Heart right ventricle (tissue), 16 donors: ENCODE results near the gene TPSAB1. TPM values are rescaled to one million over a fixed set of nuclear protein-coding genes. Genes with fewer than 3 reads are reported as not detected.

Experiments
- ATAC-seq, 8 donors: fragments of 200-7000 bp; cut with Tn5 transposase; one replicate each; pipeline ENCODE4 v1.9.1; 2020; ENCODE audit warnings: mild to moderate bottlenecking in 8 of 8, moderate library complexity in 8 of 8, moderate number of reproducible peaks in 1 of 8
- DNase-seq, 2 donors: peaks; one replicate each; pipeline ENCODE4 v3.0.0-alpha.2; 2020
- H3K27ac ChIP-seq, 10 donors: fragments of 200-600 bp; sonication (generic) in 2 of 10; one replicate each; pipeline versions ENCODE4 v1.5.0 to v1.8.0; 2020 to 2022; ENCODE audit warnings: mild to moderate bottlenecking in 3 of 10
- H3K27me3 ChIP-seq, 7 donors: fragments of 200-600 bp; one replicate each; pipeline ENCODE4 v1.8.0; 2021 to 2022; ENCODE audit warnings: mild to moderate bottlenecking in 2 of 7
- H3K36me3 ChIP-seq, 9 donors: fragments of 200-600 bp; sonication (generic) in 1 of 9; one replicate each; pipeline versions ENCODE4 v1.5.0 to v1.8.0; 2020 to 2022; ENCODE audit warnings: mild to moderate bottlenecking in 2 of 9
- H3K4me1 ChIP-seq, 9 donors: fragments of 200-600 bp; sonication (generic) in 1 of 9; one replicate each; pipeline versions ENCODE4 v1.5.0 to v1.8.0; 2020 to 2022; ENCODE audit warnings: mild to moderate bottlenecking in 4 of 9
- H3K4me3 ChIP-seq, 10 donors: fragments of 200-600 bp; sonication (generic) in 2 of 10; one replicate each; pipeline versions ENCODE4 v1.5.0 to v1.8.0; 2020 to 2022; ENCODE audit warnings: mild to moderate bottlenecking in 7 of 10, moderate library complexity in 2 of 10
- H3K9me3 ChIP-seq, 11 donors: fragments of 200-600 bp in 10 of 11; sonication (generic) in 2 of 11; one replicate each; pipeline versions ENCODE4 v1.5.0 to v1.8.0; 2013 to 2022; ENCODE audit warnings: mild to moderate bottlenecking in 2 of 11, control low read depth in 1 of 11, moderate library complexity in 1 of 11
- WGBS, 2 donors: extraction: QIAGEN DNeasy Blood & Tissue Kit; methylation state at CpG; one replicate each; pipeline ENCODE4 v1.1.7; 2013; ENCODE audit warnings: inconsistent platforms in 1 of 2; 5-methylcytosine and 5-hydroxymethylcytosine counted together
- intact Hi-C, 10 donors: fragments of 100-400 bp; cut with DNase I; formaldehyde crosslinking; loops; one replicate each; pipeline versions ENCODE4 v1.11.1 to v1.14.2; 2022
- polyA plus RNA-seq, 2 donors: library from polyadenylated mRNA; stranded (reverse); fragments of 200-250 nt; gene quantifications; one replicate each; pipeline ENCODE4 v1.2.3, GENCODE V29; 2013
- total RNA-seq, 10 donors: library from RNA; stranded (reverse); fragmentation: NEBNext Ultra II Directional in 3 of 10; extraction: Animal tissue kit (Norgen Biotek cat#: 25700) in 3 of 10; gene quantifications; one replicate each; pipeline versions ENCODE4 v1.2.1 to v1.2.4, GENCODE V29; 2021 to 2023
- TF ChIP-seq, protein P1 (sequence below), 9 donors: fragments of 200-600 bp; sonication (generic) in 2 of 9; IDR thresholded peaks; one replicate each; pipeline versions ENCODE4 v1.5.0 to v1.8.0; 2021 to 2022; ENCODE audit warnings: antibody characterized with exemption in 9 of 9, mild to moderate bottlenecking in 5 of 9, moderate library complexity in 1 of 9
- donor health status: Arrhythmogenic right ventricular cardiomyopathy.
- donor health status: ischemic (EF 13 %, LVEDD 7.1; RV severe dilation, severe dysfunction).
- donor health status: healthy with polysubstance abuse.
- donor health status: DM: no; HTN: yes; CAD: no.
- donor health status: DM: no; HTN: no; CAD: no.
- donor health status: ischemic (EF 25% LVEDD 6.9; RV normal size, moderate dysfunction).
- donor health status: ischemic (EF 25% LVEDD 5.7; RV mildly dilated, moderate dysfunction).
- donor health status: healthy.
- donor health status: DM: yes; HTN: yes; CAD: no.
- donor health status: Ischemic cardiomyopathy.
- donor health status: ischemic (EF 35%, LVEDD 5.7; RV mildly dilated, moderate dysfunction).
- donor health status: nonischemic (EF 11% LVEDD 7.7; RV severe dilation, severe dysfunction).
- donor health status: DM: yes; HTN: yes; CAD: no.
- donor health status: PGD.
- donor health status: ischemic (EF 29% LVEDD 5.4; RV normal size, mild dysfunction).
- donor health status: nonischemic (EF 23%, LVEDD 6.1; RV moderate dilation, normal function).

Gene TPSAB1
- total and polyA plus RNA-seq, 12 donors = 0.53 to 11.4 (median 2.2) TPM

DNA sequence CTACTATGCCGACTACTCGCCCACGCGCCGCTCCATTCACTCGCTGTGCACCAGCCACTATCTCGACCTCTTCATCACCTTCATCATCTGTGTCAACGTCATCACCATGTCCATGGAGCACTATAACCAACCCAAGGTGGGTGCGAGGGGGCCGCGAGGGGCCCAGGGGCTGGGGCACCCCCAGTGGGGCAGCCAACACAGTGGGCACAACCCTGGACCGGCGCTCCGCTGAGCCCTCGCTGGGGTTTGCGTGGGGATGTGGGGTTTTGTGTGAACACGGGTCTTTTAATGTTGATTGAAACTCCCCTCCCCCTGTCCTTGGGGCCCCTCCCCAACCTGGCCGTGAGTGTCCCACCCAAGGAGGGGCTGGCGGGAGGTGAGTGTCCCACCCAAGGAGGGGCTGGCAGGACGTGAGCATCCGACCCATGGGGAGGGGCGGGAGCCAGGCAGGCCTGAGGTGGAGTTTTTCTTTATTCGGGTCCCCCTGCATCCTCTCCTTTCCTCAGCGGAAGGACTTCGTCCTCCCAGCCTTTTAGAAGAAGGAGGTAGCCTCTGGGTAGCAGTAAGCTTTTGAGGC, 26.6 kb upstream of the TPSAB1 start:
- H3K4me1 ChIP-seq = no peaks in the 10 kb centered on the region
- no peaks in the 10 kb centered on the region for H3K27me3 ChIP-seq
- ATAC-seq (no peak), DNase-seq (no peak)
- TF ChIP-seq, protein P1, sequence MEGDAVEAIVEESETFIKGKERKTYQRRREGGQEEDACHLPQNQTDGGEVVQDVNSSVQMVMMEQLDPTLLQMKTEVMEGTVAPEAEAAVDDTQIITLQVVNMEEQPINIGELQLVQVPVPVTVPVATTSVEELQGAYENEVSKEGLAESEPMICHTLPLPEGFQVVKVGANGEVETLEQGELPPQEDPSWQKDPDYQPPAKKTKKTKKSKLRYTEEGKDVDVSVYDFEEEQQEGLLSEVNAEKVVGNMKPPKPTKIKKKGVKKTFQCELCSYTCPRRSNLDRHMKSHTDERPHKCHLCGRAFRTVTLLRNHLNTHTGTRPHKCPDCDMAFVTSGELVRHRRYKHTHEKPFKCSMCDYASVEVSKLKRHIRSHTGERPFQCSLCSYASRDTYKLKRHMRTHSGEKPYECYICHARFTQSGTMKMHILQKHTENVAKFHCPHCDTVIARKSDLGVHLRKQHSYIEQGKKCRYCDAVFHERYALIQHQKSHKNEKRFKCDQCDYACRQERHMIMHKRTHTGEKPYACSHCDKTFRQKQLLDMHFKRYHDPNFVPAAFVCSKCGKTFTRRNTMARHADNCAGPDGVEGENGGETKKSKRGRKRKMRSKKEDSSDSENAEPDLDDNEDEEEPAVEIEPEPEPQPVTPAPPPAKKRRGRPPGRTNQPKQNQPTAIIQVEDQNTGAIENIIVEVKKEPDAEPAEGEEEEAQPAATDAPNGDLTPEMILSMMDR (IDR thresholded peaks at IDR 0.05) = no peak
- H3K27ac ChIP-seq = no peak overlapping the region
- H3K4me3 ChIP-seq = no peak overlapping the region
- WGBS, 2 donors = 85 to 88% methylated on average over 24 to 25 of the region's 25 CpGs
- intact Hi-C loops = no loop called here
- H3K9me3 ChIP-seq = no peaks in the 10 kb centered on the region
- no peaks in the 10 kb centered on the region for H3K36me3 ChIP-seq

DNA sequence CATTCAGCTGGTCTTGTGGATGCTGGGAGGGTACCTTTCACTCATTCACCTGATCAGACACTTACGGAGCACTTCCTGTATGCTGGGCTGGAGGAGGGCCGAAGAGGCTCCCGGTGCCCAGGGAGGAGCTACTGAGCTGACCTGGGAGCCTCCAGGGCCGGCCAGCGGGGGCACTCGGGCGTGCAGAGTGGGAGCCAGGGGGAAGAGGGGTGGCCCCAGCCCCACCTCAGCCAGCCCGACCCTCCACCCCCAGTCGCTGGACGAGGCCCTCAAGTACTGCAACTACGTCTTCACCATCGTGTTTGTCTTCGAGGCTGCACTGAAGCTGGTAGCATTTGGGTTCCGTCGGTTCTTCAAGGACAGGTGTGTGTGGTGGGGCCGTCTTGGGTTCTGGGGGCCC, 25.8 kb upstream of the TPSAB1 start:
- Histone ChIP-seq H3K4me3 (no peak overlapping the region), H3K4me1 (no peaks in the 10 kb centered on the region), H3K27me3 (no peaks in the 10 kb centered on the region), H3K27ac (no peak overlapping the region), H3K36me3 (no peaks in the 10 kb centered on the region), H3K9me3 (no peaks in the 10 kb centered on the region)
- DNase-seq (no peak), ATAC-seq (no peak)
- 79 to 85% methylated on average over 16 of the region's 16 CpGs for WGBS, 2 donors
- TF ChIP-seq, protein P1 (IDR thresholded peaks at IDR 0.05) = no peak
- intact Hi-C loops = no loop called here

DNA sequence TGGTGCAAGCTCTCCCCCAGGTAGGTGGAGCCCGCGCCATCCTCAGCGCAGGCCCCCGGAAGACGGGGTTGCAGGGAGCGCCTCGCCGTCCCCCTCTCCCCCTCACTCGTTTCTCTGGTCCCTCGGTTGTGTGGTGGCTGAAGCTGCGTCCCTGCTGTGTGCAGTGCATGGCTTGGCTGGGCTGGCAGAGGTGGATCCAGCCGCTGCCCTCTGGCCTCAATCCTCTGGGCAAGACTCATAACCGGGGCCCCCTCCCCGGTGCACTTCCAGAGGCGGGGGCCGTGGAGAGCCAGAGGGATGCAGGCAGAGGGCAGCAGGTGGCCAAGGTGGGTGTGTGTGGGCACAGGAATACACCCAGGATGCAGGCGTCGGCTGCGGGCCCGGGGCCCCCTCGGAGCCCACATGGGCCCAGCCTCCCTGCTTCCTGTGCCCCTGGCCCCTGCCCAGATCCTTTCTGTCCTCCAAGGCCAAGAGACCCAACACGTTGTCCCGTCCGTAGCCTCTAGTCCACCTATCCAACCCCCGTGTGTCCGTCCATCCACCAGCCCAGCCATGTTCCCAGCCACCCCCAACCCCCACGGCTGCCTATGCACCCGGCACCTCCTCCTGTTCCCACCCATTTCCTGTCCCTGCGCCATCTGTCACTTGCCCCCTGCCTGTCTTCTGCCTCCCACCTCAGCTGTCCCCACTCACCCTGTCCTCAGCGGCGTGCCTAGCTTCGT, 24.8 kb upstream of the TPSAB1 start:
- Histone ChIP-seq H3K4me3 (no peak overlapping the region), H3K9me3 (no peaks in the 10 kb centered on the region), H3K36me3 (no peaks in the 10 kb centered on the region), H3K4me1 (no peaks in the 10 kb centered on the region), H3K27ac (no peak overlapping the region), H3K27me3 (no peaks in the 10 kb centered on the region)
- intact Hi-C loops = no loop called here
- ATAC-seq = no peak
- TF ChIP-seq, protein P1 (IDR thresholded peaks at IDR 0.05) = no peak
- no peak for DNase-seq
- 75 to 84% methylated on average over 31 to 32 of the region's 32 CpGs for WGBS, 2 donors

DNA sequence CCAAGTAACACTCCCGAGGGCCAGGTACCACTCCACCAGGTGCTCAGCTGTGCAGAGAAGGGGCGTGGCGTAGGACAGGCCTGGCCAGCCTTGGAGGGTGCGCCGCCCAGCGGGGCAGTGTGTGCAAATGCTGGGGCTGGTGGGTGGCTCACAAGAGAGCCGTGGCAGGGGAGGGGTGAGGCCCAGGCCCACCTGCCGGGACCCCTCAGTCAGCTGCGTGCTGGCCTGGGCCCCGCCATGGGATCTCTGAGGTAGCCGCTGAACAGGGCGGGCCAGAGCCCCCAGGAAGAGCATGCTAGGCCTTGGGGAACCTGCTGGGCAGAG, 24.2 kb upstream of the TPSAB1 start:
- no peaks in the 10 kb centered on the region for H3K36me3 ChIP-seq
- H3K27ac ChIP-seq = no peak overlapping the region
- TF ChIP-seq, protein P1 (IDR thresholded peaks at IDR 0.05) = no peak
- no peaks in the 10 kb centered on the region for H3K4me1 ChIP-seq
- DNase-seq = no peak
- 84 to 88% methylated on average over 12 of the region's 12 CpGs for WGBS, 2 donors
- no peaks in the 10 kb centered on the region for H3K9me3 ChIP-seq
- H3K27me3 ChIP-seq = no peaks in the 10 kb centered on the region
- intact Hi-C loops = no loop called here
- ATAC-seq = no peak
- no peak overlapping the region for H3K4me3 ChIP-seq
